NCI-H524 (cell line): ENCODE data around the gene AFP.
"Not testable (repeated sequence)": the region's sequence is repeated elsewhere in the genome, so short reads cannot be mapped to it uniquely, and the experiment has no call there.

Source experiments
- DNase-seq, 2 experiments: peaks; one replicate each; lab custom pipeline; 2025; lab: John Stamatoyannopoulos, UW

The AFP gene

GRCh38 chr4:73435984-73436383 is at the start of gene AFP:
AFP (plus strand) TSS chr4:73436221; CDS start chr4:73436263, 42 bp downstream.
- DNase-seq: no peak

GRCh38 chr4:73387552-73387951 is 48.5 kb upstream of the AFP start:
- no peak for DNase-seq

- DNase-seq: no peak
These were observed 47.1 kb upstream of the AFP start for GRCh38 chr4:73388887-73389286.

DNA sequence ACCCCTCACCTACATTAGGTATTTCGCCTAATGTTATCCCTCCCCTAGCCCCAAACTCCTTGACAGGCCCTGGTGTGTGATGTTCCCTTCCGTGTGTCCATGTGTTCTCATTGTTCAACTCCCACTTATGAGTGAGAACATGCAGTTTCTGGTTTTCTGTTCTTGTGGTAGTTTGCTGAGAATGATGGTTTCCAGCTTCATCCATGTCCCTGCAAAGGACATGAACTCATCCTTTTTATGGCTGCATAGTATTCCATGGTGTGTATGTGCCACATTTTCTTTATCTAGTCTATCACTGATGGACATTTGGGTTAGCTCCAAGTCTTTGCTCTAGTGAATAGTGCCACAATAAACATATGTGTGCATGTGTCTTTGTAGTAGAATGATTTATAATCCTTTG is 46.4 kb upstream of the AFP start:
- DNase-seq: not testable (repeated sequence)

DNA sequence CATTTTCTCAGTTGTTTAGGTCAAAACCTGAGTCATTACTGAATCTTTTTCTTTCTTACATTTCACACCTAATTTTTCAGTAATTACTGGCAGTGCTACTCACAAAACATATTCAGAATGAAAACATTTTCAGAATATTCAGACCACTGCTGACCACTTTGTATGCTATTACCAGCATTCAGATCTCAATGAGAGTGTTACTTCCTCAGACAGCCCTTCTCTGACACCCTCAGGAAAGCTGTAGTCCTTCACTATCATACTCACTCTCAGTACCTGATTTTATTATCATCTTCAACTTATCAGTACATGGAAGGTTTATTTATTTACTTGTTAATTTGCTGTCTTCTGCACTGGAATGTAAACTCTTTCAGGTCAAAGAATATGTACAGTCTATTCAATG is 44.2 kb upstream of the AFP start:
- no peak for DNase-seq

DNA sequence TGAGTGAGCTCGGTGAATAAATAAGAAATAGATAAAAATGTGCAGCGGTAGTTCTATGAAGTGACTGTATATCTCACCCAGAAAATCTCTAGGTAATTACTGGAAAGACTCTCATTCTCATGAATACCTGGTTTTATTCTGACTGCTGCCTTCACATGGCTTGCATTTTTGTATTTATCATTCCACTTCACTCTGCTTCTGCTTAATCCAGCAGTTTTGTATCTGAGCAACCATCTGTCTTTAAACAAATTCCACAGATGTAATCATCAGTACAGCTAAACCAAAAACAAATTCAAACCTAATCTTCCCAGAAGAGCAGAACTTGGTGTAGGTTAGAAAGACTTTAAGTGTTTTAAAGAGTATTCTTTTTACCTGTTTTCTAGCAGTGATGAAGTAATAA is 43.1 kb upstream of the AFP start:
- DNase-seq: peak in 1 of 2 experiments; percentile 33

DNA sequence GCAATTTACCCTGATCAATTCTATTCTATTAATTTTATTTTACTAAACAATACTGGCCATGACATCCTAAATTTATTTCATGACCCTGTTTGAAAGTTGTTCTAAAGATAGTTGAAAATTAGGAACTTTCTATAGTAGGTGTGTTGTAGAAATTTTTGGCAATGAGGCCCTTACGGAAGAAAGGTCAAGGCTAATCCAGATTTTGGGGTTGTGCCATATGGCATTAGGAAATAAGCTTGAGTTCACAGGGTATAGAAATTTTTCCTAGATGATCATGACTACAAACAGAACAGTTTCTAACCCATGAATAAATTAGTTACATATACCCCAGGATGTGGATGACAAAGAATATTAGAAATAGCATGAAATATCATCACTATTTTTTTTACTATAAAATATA is 39.7 kb upstream of the AFP start:
- no peak for DNase-seq

GRCh38 chr4:73396993-73397972 is 38.7 kb upstream of the AFP start:
- DNase-seq: no peak

DNA sequence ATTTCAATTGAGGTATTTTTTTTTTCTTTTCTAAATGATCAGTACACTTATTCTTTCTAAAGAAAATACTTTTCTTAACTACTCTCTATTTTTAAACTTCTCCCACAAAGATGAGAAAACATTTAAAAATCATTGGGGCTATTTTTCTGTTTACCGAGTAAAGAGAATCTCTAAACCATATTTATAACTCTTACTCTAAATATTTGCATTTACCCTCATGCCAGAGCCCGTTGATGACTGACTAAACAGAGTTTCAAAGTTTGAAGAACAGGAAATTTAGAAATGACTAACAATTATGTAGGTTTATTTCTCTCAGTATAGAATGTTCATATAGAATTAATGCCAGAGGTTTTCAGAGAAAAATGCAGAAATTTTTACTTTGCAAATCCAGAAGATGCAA is 34.6 kb upstream of the AFP start:
- no peak for DNase-seq

DNA sequence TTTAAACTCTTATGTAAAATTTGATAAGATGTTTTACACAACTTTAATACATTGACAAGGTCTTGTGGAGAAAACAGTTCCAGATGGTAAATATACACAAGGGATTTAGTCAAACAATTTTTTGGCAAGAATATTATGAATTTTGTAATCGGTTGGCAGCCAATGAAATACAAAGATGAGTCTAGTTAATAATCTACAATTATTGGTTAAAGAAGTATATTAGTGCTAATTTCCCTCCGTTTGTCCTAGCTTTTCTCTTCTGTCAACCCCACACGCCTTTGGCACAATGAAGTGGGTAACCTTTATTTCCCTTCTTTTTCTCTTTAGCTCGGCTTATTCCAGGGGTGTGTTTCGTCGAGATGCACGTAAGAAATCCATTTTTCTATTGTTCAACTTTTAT is 32.0 kb upstream of the AFP start, which contains the start of gene ALB:
Gene ALB (plus strand): TSS at position 246 of the 400 bp plus-strand sequence. CDS start 41 bp downstream, at position 287.
- DNase-seq: no peak

GRCh38 chr4:73404457-73404856 is 31.6 kb upstream of the AFP start:
- DNase-seq: no peak

DNA sequence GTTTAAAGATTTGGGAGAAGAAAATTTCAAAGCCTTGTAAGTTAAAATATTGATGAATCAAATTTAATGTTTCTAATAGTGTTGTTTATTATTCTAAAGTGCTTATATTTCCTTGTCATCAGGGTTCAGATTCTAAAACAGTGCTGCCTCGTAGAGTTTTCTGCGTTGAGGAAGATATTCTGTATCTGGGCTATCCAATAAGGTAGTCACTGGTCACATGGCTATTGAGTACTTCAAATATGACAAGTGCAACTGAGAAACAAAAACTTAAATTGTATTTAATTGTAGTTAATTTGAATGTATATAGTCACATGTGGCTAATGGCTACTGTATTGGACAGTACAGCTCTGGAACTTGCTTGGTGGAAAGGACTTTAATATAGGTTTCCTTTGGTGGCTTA is 30.9 kb upstream of the AFP start:
- no peak for DNase-seq

DNA sequence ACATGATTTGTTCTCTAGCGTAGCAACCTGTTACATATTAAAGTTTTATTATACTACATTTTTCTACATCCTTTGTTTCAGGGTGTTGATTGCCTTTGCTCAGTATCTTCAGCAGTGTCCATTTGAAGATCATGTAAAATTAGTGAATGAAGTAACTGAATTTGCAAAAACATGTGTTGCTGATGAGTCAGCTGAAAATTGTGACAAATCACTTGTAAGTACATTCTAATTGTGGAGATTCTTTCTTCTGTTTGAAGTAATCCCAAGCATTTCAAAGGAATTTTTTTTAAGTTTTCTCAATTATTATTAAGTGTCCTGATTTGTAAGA is 29.5 kb upstream of the AFP start:
- no peak for DNase-seq

DNA sequence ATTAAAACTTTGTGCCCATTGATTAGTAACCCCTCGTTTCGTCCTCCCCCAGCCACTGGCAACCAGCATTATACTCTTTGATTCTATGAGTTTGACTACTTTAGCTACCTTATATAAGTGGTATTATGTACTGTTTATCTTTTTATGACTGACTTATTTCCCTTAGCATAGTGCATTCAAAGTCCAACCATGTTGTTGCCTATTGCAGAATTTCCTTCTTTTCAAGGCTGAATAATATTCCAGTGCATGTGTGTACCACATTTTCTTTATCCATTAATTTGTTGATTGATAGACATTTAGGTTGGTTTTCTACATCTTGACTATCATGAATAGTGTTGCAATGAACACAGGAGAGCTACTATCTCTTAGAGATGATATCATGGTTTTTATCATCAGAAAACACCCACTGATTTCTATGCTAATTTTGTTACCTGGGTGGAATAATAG is 28.8 kb upstream of the AFP start:
- DNase-seq: no peak

- DNase-seq: no peak
These were observed 27.7 kb upstream of the AFP start for GRCh38 chr4:73408181-73408867.

- no peak for DNase-seq
These were observed 26.8 kb upstream of the AFP start for GRCh38 chr4:73409012-73409862.

GRCh38 chr4:73409978-73410548 is 26.0 kb upstream of the AFP start:
- DNase-seq: no peak

GRCh38 chr4:73410916-73411730 is 24.9 kb upstream of the AFP start:
- no peak for DNase-seq

DNA sequence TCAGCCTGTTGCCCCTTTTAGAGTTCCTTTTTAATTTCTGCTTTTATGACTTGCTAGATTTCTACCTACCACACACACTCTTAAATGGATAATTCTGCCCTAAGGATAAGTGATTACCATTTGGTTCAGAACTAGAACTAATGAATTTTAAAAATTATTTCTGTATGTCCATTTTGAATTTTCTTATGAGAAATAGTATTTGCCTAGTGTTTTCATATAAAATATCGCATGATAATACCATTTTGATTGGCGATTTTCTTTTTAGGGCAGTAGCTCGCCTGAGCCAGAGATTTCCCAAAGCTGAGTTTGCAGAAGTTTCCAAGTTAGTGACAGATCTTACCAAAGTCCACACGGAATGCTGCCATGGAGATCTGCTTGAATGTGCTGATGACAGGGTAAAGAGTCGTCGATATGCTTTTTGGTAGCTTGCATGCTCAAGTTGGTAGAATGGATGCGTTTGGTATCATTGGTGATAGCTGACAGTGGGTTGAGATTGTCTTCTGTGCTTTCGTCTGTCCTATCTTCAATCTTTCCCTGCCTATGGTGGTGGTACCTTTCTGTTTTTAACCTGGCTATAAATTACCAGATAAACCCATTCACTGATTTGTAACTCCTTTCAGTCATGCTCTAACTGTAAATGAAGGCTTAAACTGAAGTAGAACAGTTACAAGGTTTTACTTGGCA is 24.1 kb upstream of the AFP start:
- DNase-seq: no peak

GRCh38 chr4:73413294-73413755 is 22.7 kb upstream of the AFP start:
- DNase-seq: no peak
